EL (cell line): ENCODE measurements around the gene CLEC4M.

ENCODE experiments used
- DNase-seq: peaks from one replicate; pipeline ENCODE4 v3.0.0-alpha.2; 2016

The CLEC4M gene, protein sequence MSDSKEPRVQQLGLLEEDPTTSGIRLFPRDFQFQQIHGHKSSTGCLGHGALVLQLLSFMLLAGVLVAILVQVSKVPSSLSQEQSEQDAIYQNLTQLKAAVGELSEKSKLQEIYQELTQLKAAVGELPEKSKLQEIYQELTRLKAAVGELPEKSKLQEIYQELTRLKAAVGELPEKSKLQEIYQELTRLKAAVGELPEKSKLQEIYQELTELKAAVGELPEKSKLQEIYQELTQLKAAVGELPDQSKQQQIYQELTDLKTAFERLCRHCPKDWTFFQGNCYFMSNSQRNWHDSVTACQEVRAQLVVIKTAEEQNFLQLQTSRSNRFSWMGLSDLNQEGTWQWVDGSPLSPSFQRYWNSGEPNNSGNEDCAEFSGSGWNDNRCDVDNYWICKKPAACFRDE

DNA sequence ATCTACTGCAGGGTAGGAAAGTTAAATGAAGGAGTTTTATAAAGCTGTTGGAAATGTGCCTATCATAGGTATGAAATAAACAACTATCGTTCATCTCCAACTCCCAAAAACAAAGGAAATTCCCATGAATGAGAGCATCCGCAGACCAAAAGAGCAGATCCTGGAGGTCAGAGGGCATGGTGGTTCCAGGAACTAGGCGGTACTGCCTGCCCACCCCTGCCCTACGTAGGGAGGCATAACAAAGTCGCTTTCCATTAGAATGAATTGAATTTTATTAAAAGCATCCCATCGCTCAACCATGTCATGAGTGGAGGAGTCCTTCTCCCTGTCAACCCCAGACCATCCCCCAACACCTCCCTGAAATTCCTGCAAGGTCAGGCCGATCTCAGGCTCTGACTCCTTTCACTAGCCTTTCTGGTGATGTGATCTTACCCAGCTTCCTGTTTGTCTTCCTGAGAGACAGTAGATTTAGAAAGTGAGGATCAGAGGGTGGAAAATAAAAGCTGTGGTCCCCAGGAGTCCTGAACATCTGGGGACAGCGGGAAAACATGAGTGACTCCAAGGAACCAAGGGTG is at the start of gene CLEC4M:
Gene CLEC4M (plus strand): TSS at position 525 of the 575 bp plus-strand sequence. CDS start 24 bp downstream, at position 549.
- no peak for DNase-seq

DNA sequence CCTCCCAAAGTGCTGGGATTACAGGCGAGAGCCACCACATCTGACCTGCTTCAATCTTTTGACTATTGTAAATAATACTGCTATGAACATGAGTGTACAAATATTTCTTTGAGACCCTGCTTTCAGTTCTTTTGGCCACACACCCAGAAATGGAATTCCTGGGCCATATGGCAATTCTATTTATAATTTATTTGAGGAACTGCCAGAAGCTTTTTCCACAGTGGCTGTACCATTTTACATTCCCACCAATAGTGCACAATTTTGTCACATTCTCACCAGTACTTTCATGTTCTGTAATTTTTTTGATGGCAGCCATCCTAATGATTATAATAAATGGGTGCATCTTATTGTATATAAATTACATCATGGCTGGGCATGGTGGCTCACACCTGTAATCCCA is 47.4 kb upstream of the CLEC4M start:
- no peak for DNase-seq

DNA sequence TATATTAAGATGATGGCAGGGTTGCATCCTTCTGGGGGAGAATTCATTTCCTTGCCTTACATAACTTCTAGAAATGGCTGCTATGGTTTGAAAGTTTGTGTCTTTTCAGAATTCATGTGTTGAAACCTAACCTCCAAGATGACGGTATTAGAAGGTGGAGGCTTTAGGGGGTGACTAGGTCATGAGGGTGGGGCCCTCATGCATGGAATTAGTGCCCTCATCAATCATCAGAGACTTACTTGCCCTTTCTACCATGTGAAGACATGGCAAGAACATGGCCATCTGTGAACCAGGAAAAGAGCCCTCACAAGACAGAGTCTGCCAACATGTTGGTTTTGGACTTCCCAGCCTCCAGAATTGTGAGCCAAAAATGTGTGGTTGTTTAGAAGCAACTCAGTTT is 46.3 kb upstream of the CLEC4M start:
- DNase-seq: no peak

DNA sequence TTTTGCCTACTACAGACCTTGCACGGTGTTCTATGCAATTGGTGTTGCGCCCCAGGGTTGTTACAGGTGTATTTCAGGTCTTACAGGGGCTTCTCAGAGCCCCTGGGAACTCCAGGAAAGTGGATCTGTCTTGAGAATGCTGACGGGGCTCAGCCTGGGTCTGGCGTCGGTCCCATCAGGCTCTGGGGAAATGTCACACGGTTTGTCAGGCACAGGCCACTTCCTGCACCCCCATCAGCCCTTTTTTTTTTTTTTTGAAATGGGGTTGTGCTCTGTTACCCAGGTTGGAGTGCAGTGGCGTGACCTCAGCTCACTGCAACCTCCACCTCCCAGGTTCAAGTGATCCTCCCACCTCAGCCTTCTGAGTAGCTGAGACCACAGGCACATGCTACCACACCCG is 44.4 kb upstream of the CLEC4M start:
- DNase-seq: no peak

DNA sequence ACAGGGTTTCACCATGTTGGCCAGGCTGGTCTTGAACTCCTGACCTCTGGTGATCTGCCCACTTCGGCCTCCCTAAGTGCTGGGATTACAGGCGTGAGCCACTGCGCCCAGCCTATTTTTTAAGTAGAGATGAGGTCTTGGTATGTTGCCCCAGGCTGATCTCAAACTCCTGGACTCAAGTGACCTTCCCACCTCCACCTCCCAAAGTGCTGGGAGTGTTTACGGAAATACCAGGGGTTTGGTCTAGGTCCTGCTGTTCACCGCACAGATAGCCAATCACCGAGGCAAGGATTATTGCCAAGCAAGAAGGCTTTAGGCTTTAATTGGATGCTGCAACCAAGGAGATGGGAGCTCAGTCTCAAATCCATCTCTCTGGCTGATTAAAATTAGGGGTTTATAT is 42.7 kb upstream of the CLEC4M start:
- no peak for DNase-seq

DNA sequence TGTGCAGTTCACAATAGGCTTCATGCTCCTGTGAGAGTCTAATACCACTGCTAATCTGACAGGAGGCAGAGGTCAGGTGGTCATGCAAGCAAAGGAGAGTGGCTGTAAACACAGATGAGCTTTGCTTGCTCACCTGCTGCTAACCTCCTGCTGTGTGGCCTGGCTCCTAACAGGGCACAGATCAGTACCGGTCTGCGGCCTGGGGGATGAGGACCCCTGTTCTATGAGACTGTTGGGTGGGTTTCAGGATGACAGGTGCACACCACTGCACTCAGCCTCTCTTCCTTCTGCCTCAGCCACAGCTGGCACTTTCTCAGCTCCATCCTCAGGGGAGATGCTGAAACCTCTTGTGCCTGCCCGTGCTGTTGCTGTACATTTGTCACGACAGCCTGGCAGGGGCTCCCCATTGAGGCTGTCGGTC is 40.8 kb upstream of the CLEC4M start:
- DNase-seq: no peak

DNA sequence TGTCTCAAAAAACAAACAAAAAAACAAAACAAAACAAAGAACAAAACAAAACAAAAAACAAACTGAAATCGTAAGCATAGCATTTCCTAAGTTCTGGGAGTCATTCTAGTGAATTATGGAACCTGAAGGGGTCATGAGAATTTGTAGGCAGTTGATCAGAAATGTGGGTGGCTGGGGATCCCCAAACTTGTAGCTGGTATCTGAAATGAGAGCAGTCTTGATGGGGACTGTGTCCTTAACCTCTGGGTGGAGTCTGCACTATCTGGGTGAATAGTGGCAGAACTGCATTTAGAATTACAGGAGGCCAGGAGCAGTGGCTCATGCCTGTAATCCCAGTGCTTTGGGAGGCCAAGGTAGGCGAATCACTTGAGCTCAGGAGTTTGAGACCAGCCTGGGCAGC is 37.3 kb upstream of the CLEC4M start:
- DNase-seq: no peak

DNA sequence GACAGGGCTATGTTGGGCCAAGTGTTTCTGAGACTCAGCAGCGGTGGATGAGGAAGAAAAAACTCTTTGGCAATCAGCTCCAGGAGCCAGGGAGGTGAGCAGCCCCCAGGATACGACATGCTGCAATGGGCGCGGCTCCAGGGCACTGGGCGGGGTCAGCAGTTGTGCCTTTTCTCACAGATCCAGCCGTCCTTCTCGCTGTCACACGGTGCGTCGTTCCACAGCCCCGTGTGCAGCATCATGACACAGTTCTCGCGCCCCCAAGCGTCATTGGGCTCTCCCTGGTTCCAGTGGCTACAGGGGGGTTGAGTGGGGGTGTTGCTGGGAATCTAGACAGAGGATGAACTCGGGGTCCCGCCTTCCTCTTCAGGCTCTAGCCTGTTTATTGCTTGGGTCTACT is 33.8 kb upstream of the CLEC4M start:
- no peak for DNase-seq

DNA sequence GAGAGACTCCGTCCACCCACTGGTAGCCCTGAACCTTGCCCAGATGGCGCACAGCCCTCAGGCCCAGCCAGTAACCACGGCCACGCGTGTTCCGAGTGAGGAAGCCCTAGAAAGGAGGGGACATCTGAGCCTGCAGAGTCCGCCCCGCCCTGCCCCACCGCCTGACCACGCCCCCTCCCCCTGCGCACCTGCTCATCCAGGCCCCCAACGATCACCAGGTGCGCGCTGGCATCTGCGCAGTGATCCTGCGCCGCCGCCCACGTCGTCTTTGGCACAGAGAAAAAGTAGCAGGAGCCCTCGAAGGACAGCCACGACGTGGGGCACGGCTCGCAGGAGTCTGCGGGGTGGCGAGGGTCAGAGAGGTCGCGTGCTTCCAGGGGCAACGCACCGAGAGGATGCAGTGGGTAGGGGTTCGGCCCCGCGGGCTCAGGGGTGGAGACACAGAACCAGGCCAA is 33.2 kb upstream of the CLEC4M start:
- DNase-seq: no peak

DNA sequence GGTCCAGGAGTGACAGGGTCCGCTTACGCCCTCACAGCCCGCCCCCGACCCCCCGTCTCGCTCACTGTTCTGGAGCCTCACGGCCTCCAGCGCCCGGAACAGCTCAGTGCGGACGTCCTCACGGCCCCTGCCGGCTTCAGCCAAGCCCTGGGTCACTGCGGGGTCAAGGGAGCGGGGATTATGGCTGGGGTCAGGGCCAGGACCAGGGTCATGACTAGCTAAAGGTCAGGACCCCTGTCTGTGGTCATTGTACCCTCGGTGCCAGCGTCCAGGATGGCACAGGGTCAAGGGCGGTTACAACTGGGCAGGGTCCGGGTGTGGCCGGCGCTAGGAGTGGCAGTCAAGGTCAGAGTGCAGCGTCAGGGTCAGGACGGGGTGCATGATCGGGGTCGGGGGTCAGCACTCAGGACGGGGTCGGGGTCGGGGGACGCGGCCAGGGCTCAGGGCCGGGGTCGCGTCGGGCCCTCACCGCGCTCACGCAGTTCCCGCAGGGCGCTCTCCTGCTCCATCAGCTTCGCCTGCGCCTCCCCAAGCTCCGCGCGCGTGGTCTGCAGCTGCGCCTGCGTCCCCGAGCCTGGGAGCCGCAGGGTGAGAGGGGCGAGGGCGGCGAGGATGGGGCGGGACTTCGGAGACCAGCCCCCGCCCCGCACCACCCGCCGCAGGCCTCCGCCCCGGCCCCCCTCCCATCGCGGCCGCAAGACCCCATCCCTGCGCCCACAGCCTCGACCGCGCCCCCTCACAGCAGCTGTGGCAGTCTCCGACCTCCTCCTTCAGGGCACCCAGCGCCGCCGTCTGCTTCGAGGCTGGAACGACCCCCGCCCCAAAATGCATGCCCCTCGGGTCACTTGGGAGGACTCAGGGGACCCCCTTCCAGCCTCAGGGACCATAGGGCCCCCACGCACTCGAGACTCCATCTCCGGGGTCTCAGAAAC is 32.5 kb upstream of the CLEC4M start:
- DNase-seq: no peak

DNA sequence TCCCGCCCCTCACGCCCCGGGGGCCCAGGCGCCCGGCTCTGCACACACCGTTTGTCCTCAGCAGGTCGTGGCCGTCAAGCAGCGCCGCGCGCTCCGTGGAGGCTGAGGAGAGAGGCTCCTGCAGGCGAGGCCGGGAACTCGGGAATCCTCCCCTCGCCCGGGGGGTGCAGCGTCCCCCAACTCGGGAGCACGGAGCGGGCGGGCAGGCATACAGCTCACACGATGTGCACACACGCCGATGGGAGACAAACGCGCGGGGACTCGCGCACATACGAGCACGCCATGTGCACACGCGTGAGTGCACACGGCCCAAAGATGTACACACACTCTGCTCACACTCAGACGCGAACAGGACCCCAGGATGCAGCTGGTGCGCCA is 31.8 kb upstream of the CLEC4M start:
- no peak for DNase-seq

DNA sequence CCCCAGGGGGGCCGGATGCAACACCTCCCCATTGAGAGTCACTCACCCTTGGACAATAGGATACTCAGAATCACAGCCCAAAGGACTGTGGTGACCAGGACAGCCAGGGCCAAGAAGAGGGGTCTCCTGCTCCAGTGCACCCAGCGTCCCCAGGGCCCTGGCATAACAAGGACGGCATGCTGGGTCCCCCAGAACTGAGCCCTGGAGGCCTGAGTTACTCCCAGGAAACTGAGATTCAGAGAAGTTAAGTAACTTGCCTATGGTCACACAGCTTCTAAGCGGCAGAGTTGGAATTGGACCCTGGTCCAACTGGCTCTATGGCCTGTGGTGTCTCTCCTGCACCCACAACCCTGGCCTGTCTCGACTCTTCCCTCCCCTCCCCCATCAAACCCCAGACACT is 31.4 kb upstream of the CLEC4M start:
- DNase-seq: no peak

DNA sequence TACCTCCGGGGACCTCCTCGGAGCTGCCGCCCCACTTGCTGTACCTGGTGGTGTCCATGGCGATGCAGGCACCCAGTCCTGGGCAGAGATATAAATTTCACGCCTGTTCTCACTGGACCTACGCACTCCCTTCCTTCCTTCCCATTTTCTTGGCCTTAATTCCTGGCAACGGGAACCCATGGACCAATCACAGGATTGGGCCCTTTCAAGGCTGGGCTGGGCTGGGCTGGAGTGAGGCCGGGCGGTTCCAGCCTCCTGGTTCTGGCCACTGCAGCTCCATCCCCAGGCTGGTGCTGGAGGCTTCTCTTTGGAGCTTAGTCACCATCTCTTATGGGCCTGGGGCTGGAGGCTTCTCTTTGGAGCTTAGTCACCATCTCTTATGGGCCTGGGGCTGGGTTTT is 31.0 kb upstream of the CLEC4M start, which contains the start of gene CLEC4G:
Gene CLEC4G (minus strand): TSS at position 66 of the 400 bp plus-strand sequence. CDS start 8 bp downstream, at position 58.
- DNase-seq: no peak

DNA sequence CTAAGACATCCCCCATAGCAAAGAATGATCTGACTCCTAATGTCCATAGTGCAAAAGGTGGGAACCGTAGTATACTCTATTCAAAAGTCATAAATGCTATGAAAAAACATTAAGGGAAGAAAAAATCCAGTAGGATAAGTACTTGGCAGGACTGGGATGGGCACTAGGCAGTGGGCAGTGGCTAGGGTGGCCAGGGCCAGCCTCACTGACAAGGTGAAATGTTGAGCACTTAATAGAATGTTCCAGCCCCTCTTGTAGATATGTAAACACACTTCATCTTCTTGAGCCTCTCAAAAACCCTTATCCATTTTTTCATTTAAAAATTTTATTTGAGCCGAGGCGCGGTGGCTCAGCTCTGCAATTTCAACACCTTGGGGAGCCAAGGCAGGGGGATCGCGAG is 29.7 kb upstream of the CLEC4M start:
- no peak for DNase-seq

DNA sequence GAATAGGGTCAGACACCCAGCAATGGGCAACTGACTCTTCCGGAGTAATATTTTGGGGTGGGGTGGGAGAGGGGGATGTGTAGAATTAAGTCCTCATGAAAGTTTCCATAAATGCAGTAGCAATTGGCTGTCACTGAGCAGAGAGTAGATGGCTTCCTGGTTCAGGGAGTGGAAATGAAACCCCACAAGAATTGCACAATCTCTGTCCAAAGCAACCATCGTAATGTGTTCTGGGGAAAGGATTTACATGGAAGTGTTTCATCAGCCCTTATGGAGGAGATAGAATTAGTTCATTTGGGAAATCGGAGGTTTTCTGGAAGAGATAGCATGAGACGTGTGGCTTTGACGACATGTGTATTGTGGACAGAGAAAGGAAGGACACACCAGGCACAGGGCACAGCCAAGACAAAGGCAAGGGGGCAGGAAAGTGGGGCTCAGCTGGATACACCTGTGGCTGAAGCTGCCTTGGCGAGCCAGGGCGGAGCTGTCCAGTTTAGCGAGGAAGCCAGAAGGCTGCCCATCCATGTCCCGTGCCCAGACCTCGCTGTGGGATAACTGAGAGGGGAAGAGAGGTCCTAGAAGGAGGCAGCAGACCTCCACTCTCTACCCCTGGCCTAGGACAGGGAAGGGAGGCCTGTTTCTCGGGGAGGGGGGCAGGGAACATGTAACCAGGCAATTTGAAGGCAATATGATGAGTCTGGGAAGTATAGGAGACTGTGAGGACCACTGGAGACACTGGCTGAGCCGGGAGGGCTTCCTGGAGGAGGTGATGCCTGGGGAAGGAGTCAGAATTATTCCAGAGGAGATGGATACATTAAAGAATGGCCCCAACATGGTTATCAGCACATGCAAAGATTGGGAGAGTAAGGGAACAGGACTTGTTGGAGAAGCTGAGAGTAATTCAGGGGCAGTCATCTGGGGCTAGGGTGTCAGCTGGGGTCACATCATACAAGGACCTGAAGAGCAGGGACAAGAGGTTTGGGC is 28.5 kb upstream of the CLEC4M start:
- no peak for DNase-seq

DNA sequence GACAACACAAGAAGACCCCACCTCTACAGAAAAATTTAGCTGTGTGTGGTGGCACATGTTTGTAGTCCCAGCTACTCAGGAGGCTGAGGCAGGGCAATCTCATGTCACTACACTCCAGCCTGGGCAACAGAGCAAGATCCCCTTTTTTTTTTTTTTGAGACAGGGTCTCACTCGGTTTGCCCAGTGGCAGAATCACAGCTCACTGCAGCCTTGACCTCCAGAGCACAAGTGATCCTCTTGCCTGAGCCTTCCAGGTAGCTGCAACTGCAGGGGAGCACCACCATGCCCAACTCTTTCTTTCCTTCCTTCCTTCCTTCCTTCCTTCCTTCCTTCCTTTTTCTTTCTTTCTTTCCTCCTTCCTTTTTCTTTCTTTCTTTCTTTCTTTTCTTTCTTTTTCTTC is 26.9 kb upstream of the CLEC4M start:
- no peak for DNase-seq

DNA sequence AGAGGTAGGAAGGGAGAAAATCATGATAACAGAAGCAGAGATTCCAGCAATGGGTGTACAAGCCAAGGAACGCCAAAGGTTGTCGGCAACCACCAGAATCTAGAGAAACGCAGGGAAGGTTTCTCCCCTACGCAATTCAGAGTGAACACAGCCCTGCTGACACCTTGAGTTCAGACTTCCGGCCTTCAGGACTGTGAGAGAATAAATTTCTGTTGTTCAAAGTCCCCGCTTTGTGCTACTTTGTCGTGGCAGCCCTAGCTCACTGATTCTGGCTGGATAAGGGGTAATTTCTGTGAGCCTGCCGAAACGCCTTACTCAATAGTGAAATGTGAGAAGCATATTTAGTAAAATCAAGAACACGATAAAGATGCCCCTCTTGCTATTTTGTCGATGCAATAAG is 25.8 kb upstream of the CLEC4M start:
- DNase-seq: no peak

DNA sequence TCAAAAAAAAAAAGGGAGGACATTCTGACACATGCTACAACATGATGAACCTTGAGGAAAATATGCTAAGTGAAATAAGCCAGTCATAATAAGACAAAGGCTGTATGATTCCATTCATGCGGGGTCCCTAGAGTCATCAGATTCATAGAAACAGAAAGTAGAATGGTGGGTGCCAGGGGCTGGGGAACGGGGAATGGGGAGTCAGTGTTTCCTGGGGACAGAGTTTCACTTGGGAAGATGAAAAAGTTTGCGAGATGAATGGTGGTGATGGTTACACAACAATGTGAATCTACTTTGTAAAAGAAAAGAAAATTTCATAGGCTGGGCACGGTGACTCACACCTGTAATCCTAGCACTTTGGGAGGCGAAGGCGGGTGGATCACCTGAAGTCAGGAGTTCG is 25.0 kb upstream of the CLEC4M start:
- no peak for DNase-seq

DNA sequence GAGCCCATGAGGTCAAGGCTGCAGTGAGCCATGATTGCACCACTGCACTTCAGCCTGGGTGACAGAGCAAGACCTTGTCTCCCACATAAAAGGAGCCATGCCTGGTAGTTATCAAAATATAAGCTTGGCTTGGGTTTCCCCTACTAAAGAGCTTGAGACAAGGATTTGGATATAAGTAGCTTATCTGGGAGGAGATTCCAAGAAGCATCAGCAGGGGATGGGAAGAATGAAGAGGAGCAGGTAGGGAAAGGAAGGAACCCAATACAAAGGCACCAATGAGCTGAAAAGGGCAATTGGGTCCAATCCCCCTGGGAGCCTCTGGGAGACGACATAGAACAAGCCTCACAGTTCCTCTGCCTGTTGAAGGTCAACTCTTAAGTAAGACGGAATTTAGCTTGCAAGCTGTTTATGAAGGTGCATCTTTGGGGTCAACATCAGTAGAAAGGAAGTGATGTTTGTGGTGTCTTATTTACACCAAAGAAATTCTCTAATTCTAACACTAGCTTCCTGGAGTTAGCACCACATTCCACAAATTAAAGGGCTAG is 23.8 kb upstream of the CLEC4M start:
- no peak for DNase-seq

DNA sequence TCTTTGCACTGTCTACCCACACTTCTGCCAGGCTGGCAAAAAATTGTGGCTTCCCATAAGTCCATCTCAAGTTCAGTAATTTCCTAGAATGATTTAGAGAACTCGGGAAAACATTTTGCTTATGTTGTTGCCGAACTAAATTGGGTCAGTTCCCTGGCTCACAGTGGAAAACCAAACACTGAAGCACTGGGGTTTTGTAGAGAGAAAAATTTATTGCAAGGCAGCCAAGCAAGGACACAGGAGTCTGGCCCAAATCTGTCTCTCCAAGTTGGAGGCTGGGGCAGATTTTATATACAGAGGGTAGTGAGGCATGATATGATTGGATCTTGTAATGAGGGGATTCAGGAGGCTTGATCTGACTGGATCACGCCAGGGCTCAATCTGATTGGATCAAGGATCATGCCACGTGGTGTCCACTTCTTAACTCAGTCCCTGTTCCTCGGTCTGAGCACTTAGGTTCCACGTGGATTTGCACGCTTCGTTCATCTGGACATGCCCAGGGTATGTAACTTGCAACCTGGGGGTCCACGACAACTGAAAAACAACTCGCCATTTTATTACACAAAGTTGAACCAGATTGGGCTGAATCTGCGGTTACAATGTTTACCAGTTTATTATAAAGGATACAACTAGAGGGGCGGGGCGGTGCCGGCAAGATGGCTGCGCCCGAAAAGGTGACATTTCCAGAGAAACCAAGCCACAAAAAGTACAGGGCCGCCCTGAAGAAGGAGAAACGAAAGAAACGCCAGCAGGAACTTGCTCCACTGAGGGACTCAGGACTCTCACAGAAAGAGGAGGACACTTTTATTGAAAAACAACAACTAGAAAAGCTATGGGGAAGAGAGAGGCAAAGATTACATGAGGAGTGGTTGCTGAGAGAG is 23.0 kb upstream of the CLEC4M start:
- DNase-seq: no peak

DNA sequence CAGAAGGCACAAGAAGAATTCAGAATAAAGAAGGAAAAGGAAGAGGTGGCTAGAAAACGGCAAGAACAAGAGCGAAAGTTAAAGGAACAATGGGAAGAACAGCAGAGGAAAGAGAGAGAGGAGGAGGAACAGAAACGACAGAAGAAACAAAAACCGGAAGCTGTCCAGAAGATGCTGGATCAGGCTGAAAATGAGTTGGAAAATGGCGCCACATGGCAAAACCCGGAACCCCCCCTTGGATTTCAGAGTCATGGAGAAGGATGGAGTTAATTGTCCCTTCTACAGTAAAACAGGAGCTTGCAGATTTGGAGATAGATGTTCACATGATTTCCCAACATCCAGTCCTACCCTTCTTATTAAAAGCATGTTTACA is 22.4 kb upstream of the CLEC4M start:
- no peak for DNase-seq
